Hematopoietic multipotent progenitor cell treated with erythropoietin and hydrocortisone succinate and interleukin-3 and kit ligand, for 6 days (in vitro differentiated cells): ENCODE measurements around the gene RPUSD3.

Experiments used
- DNase-seq: peaks from one replicate; pipeline ENCODE4 v3.0.0-alpha.2; 2015

The RPUSD3 gene

GRCh38 chr3:9828801-9829755 lies 14.7 kb downstream of the RPUSD3 start:
- DNase-seq: no peak

DNA sequence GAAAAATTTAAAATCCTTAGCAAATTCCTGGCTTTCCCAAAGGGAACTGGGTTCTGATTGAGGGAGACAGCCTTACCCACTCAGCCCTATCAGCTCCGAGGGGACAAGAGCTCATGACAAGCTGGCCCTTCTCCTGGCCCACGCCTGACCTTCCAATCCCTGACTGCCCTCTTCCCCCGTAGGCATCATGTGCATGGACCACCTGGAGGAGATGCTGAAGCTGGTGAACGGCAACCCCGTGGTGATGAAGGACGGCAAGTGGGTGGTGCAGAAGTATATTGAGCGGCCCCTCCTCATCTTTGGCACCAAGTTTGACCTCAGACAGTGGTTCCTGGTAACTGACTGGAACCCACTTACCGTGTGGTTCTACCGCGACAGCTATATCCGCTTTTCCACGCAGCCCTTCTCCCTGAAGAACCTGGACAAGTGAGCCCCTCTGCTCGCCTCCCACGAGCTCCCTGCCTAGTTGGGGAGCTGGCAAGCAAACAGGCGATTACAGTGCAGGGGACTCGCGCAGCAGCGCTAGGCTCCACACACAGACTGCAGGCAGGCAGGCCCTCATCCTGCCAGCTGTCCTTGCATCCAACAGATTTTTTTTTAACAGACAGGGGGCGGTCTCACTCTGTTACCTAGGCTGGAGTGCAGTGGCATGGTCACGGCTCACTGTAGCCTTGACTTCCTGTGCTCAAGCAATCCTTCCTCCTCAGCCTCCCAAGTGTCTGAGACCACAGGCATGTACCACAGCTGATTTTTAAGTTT lies 16.8 kb downstream of the RPUSD3 start:
- peak; percentile 64 for DNase-seq

- no peak for DNase-seq
Observed at GRCh38 chr3:9825451-9826040, 18.3 kb downstream of the RPUSD3 start.

DNA sequence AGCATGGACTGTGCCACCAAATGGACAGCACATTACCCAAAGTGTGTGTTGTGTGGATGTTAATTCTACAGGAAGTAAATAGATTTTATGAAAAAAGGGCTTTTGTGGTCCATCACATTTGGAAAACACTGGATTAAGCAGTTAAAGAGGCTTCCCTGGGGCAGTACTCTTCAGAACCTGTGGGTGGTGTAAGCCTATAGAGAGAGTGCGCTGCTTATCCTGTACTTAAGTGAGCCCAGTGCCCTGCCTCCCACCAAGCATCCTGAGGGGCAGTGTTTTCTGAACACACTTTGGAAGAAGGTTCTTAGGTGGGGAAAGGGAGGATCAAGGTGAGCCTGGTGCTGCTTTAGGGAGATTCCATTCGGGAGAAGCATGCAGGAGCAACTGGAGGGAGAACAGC lies 22.9 kb downstream of the RPUSD3 start:
- DNase-seq: peak; percentile 59

- no peak for DNase-seq
Observed at GRCh38 chr3:9820543-9820942, 23.3 kb downstream of the RPUSD3 start.

DNA sequence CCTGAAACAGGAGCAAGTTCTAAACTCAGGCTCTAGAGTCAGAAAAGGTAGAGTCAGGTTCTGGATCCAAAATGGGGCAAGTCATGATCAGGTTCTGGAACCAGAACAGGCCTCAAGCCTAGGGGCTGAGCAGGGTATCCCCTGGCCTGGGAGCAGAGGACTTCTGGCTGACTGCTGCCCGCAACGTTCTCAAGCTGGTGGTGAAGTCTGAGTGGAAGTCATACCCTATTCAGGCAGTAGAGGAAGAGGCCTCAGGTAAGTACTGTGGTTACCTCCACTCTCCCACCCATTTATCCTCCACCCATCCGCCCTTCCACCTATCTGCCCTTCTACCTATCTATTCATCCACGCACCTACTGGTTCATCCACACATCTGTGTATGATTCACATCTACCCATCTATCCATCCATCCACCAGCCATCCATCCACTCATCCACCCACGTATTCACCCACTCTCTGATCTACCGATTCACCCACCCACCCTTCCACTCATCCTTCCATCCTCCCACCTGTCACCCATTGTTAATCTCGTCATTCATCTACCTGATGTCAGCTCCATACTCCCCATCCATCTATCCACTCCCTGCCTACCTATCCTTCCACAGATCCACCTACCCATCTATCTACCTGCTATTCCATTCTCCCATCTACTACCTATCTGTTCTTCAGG lies 25.0 kb downstream of the RPUSD3 start:
- DNase-seq: no peak

GRCh38 chr3:9817436-9817835 lies 26.4 kb downstream of the RPUSD3 start:
- no peak for DNase-seq

GRCh38 chr3:9815986-9816385 lies 27.8 kb downstream of the RPUSD3 start:
- no peak for DNase-seq

DNA sequence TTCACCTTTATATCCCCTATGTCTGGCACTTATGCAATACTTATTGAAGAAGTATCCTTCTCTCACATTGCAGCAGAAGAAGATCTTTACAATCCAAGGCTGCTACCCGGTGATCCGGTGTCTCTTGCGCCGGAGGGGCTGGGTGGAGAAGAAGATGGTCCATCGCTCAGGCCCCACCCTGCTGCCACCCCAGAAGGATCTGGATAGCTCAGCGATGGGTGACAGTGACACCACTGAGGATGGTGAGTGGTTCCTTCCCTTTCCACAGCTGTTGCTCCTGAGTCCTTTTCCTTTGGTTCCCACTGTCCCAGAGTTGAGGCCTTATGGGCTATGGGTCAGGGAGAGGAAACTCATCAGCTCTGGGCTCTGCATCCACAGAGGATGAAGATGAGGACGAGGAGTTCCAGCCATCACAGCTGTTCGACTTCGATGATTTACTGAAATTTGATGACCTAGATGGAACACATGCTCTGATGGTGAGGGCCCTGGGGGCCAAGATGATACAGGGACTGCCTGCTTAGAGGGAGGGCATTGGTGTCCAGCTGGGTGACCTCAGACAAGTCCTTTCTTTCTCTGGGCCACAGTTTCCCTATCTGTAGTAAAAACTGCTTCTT lies 30.8 kb downstream of the RPUSD3 start:
- no peak for DNase-seq

DNA sequence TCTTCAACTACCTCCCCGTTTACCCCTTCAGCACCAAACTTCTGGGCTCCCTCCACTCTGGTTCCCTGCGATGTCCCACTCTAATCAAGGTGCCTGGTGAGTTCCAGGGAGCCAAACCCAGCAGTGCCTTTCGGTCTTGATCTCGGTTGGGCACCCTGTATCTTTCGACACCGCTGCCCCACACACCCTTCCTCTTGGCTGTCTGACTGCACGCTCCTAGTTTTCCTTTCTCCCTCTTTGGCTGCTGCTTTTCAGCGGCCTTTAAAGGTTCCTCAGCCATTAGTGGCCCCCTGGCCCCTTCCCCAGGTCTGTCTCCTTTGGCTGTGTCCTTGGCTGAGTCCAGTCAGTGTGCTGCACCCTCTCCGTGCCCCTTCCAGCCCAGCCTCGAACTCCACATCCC lies 33.0 kb downstream of the RPUSD3 start:
- no peak for DNase-seq

GRCh38 chr3:9810433-9810770 lies 33.4 kb downstream of the RPUSD3 start:
- no peak for DNase-seq

- DNase-seq: peak; percentile 82
Observed at GRCh38 chr3:9809615-9810432, 34.0 kb downstream of the RPUSD3 start, which contains the start of gene TTLL3. Gene TTLL3 (plus strand): TSS chr3:9810262. CDS start chr3:9810662, 400 bp downstream.

DNA sequence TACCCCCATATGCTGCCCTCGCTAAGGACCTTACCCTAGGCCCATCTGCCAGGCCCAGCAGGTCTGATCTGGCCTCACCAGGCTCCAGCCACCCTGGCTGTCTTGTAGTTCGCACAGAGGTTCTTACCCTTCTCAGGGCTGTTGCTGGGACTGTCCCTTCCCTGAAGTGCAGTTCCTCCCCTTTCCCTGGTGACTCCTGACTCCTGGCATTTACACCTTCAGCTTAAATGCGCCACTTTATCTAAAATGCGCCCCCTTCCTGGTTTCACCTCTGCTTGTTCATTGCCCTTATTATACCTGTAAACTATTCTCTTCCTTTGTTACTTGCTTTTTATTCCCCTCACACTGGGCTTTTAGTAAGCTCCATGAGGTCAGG lies 34.6 kb downstream of the RPUSD3 start:
- DNase-seq: no peak

GRCh38 chr3:9808345-9809037 lies 35.3 kb downstream of the RPUSD3 start:
- peak; percentile 86 for DNase-seq

DNA sequence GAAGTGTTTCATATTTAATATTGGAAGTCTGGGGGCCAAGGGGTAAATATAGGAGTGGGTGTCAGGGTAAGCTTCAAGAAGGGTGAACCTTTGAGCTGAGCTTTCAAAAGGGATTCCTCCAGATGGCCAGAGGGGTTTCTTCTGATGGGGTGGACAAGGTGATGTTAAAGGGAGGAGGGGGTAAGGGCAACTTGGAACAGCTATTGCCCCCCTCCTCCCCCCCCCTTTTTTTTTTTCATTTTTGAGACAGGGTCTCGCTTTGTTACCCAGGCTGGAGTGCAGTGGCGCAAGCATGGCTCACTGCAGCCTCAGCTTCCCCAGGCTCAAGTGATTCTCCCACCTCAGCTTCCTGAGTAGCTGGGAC lies 35.8 kb downstream of the RPUSD3 start:
- no peak for DNase-seq

GRCh38 chr3:9806688-9807589 lies 36.9 kb downstream of the RPUSD3 start:
- DNase-seq: no peak

DNA sequence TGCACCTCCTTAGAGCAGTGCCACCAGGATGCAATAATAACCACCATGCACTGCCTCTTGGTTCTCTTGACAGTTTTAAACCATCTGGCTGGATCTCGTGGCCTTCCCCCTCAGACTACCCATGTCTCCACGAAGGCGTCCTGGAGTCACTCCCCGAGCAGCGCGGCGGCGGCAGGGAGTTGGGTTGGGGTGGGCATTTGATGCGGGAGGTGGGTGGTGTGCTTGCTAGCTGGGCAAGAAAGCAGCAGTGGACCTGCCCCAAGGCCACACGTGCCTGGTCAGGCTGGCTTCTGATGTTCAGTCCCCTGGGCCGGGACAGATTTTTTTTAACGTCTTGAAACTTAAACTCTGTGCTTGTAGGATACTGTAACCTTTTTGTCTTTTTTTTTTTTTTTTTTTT lies 37.7 kb downstream of the RPUSD3 start:
- DNase-seq: no peak

DNA sequence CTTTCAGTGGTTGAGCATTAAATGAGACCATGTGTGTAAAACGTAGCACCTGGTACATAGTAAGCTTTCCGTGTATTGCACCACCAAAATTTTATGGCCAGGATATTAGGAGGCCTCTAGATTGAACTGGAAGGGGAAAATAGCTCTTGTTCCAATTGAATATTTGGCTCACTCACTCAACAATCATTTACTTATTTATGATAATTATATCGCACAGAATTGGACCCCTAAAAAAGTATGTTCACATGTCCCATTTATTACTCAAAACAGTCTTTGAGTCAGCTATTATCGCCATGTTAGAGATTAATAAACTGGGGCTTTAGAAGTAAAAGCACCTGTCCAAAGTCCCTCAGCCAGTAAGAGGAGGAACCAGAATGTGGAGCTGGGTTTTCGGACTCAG lies 38.8 kb downstream of the RPUSD3 start:
- no peak for DNase-seq

- no peak for DNase-seq
Observed at GRCh38 chr3:9803494-9803893, 40.3 kb downstream of the RPUSD3 start.

GRCh38 chr3:9800529-9800928 lies 43.3 kb downstream of the RPUSD3 start:
- DNase-seq: no peak
